HG03175 (cell line): ENCODE data around the gene RBCK1.
"Not testable (repeated sequence)": the region's sequence is repeated elsewhere in the genome, so short reads cannot be mapped to it uniquely, and the experiment has no call there.

Source experiments
- ATAC-seq: cut with Tn5 transposase; IDR thresholded peaks from one replicate; pipeline ENCODE4 v1.9.1; 2021; ENCODE audit warnings: mild to moderate bottlenecking, moderate library complexity; ENCODE audit not compliant: unreplicated experiment

The RBCK1 gene

GRCh38 chr20:375265-375889, 32.7 kb upstream of the RBCK1 start:
- ATAC-seq: no peak

- no peak for ATAC-seq
These were observed 32.0 kb upstream of the RBCK1 start for GRCh38 chr20:376089-376488.

- ATAC-seq: no peak
These were observed 31.3 kb upstream of the RBCK1 start for GRCh38 chr20:376750-377149.

- ATAC-seq: not testable (repeated sequence)
These were observed 30.5 kb upstream of the RBCK1 start for GRCh38 chr20:377578-377977.

GRCh38 chr20:378961-379336, 29.1 kb upstream of the RBCK1 start:
- no peak for ATAC-seq

GRCh38 chr20:380763-381580, 27.1 kb upstream of the RBCK1 start:
- ATAC-seq: peak; percentile 57

GRCh38 chr20:381581-382290, 26.4 kb upstream of the RBCK1 start:
- peak; percentile 72 for ATAC-seq

- ATAC-seq: peak; percentile 2
These were observed 25.6 kb upstream of the RBCK1 start for GRCh38 chr20:382291-383115.

GRCh38 chr20:383889-384288, 24.2 kb upstream of the RBCK1 start:
- no peak for ATAC-seq

- no peak for ATAC-seq
These were observed 23.4 kb upstream of the RBCK1 start for GRCh38 chr20:384723-385122.

GRCh38 chr20:385448-385847, 22.7 kb upstream of the RBCK1 start:
- no peak for ATAC-seq

GRCh38 chr20:386634-387033, 21.5 kb upstream of the RBCK1 start:
- not testable (repeated sequence) for ATAC-seq

GRCh38 chr20:387520-387919, 20.6 kb upstream of the RBCK1 start:
- no peak for ATAC-seq

- no peak for ATAC-seq
These were observed 19.8 kb upstream of the RBCK1 start for GRCh38 chr20:388034-388994.

- ATAC-seq: no peak
These were observed 18.9 kb upstream of the RBCK1 start for GRCh38 chr20:389220-389619.

GRCh38 chr20:391041-391711, 16.9 kb upstream of the RBCK1 start:
- no peak for ATAC-seq

- ATAC-seq: not testable (repeated sequence)
These were observed 14.8 kb upstream of the RBCK1 start for GRCh38 chr20:393296-393695.

- no peak for ATAC-seq
These were observed 11.9 kb upstream of the RBCK1 start for GRCh38 chr20:396252-396618.
